ENCODE data around the gene FAM135A. TPM values are rescaled to one million over a fixed set of nuclear protein-coding genes. Genes with fewer than 3 reads are reported as not detected.

The FAM135A gene
- total and polyA plus RNA-seq, 5 donors: 7.7 to 19.3 (median 18.1) TPM

DNA sequence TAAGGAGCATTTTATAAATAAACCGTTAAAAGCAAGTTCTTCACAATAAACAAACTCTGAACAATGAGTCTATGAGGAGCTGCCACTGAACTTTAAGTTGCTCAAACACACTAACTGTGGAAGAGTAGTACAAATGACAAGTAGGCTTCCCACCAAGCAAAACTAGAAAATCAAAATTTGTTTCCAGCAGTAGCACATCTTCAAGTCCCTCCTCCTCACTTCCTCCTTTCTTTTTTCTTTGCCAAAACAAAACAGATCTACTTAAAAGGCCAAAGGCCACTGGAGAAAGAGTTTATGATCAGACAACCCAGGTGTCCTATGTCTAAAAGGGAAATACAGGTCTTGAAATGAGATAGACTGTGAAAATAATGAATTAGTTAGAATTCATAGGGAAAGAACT, 17.1 kb upstream of the FAM135A start:
- DNase-seq (no peak), ATAC-seq (no peak)
- Histone ChIP-seq H3K4me3 (ENCODE audit: low read length) (no peak overlapping the region), H3K27me3 (ENCODE audit: control insufficient read depth, insufficient read depth) (no peaks in the 10 kb centered on the region), H3K4me1 (ENCODE audit: control insufficient read depth, insufficient read depth, low read length) (no peaks in the 10 kb centered on the region), H3K9me3 (ENCODE audit: control insufficient read depth, low read length) (no peaks in the 10 kb centered on the region), H3K27ac (ENCODE audit: low read length) (no peak overlapping the region)
- 82% methylated on average over 1 of the region's 1 CpG for WGBS
- intact Hi-C loops (cut with DNase I): no loop called here

DNA sequence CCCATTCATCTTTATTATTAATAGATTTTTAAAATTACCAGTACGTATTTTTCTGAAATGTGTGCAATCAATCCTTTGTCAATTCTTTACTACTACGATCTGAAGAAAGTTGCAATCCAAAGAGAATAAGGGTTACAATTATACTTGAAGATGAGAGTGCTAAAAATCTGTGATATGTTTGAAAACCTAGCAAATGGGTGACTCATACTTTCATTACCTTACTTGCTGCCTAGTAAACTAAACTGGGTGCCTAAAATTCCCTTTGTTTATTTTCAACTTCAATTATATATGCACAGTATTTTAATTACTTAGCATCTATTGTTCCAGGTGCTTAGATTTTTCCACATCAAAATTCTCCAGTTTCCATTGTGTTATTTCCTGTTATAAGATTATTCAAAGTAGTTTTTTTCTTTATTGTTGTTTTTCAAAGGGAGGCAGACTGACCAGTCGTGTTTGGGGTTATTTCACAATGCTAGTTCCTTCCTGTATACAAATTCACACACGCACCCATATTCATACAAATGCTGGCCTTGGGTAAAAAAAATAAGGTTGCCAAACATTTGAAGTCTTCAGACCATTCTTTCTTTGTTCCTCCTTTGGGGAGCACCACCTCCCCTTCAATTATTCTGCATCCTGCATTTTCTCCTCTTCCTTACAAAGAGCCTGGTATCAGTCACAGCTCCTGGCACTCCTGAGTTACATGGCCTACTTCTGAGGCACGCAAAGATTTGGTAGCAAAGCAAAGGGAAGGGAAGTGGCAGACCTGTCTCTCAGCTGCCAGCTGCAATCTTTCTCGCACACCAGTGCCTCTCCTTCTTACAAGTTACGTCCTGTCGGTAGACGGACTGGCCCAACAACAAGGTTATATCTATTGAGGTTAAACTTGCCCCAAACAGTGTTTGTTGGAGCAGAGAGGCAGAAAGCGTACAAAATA, 16.2 kb upstream of the FAM135A start:
- intact Hi-C loops (cut with DNase I): no loop called here
- 48% methylated on average over 10 of the region's 10 CpGs for WGBS
- peak overlapping the region; percentile 72 for H3K27ac ChIP-seq (ENCODE audit: low read length)
- H3K27me3 ChIP-seq (ENCODE audit: control insufficient read depth, insufficient read depth): no peaks in the 10 kb centered on the region
- no peaks in the 10 kb centered on the region for H3K9me3 ChIP-seq (ENCODE audit: control insufficient read depth, low read length)
- no peaks in the 10 kb centered on the region for H3K4me1 ChIP-seq (ENCODE audit: control insufficient read depth, insufficient read depth, low read length)
- no peak overlapping the region for H3K4me3 ChIP-seq (ENCODE audit: low read length)
- DNase-seq (no peak), ATAC-seq (peak in 1 of 2 donors; percentile 21)

DNA sequence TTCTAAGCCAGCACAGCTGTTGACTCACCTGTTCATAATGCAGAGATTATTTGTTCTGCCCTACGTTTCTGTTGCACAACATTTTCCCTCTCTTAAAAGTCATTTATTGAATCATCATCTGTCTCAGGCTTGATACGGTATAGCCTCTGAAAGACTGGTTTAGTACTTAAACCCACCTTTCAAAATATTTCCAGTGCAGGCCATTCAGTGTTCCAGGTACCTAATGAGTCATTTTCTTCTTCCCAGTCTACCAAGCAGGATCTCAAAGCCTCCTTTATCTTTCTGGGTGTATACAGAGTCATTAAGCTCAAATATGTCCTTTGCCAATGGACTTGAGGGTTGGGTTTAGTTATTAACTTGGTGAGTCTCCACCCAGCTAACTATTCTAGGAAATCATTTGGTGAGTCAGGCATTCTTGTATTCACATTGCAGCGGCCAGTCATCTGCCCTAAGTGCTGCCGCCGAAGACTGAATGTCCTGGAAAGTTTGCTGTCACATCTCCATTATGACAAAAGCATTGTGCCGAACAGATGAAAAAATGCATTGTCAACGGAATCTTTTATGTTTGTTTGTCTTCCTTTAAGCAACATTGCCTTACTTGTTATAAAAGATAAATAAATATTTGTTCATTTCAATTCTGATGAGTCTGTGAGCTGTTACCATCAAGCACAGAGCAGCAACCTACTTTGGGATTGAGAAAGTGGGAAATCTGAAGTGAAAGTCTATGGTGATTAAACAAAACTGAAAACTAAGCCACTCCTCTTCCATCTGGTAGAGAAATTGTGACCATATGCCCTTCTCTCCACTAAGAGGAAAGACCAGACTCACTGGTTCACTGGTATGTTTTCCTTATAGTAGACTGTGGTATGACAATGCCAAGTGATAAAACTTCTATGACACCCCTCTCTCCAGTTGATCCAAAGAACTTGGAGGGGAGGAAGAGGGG, 14.3 kb upstream of the FAM135A start:
- DNase-seq (peak in 1 of 3 donors; percentile 40), ATAC-seq (peak; percentile 80 to 83)
- Histone ChIP-seq H3K27ac (ENCODE audit: low read length) (no peak overlapping the region), H3K27me3 (ENCODE audit: control insufficient read depth, insufficient read depth) (no peaks in the 10 kb centered on the region), H3K9me3 (ENCODE audit: control insufficient read depth, low read length) (no peaks in the 10 kb centered on the region), H3K4me3 (ENCODE audit: low read length) (no peak overlapping the region), H3K4me1 (ENCODE audit: control insufficient read depth, insufficient read depth, low read length) (no peaks in the 10 kb centered on the region)
- intact Hi-C loops (cut with DNase I): no loop called here
- WGBS: 66% methylated on average over 7 of the region's 7 CpGs

DNA sequence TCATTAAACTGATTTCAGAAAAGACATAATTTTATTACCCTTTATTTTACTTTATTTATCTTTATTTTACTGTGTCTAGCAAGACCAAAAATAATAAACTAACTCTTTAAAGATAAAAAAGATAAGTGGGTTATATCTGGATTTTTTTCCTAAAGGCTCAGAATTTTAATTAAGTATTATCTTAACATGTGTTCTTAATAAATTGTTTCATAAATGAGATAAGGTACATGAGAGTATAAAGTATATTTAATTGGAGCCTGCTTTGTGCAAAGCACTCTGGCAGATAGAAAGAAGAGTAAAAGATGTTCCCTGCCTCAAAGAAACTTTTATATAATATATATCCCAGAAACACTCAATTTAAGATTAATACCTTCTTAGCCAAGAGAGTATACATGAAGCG, 8.7 kb upstream of the FAM135A start:
- intact Hi-C loops (cut with DNase I): no loop called here
- Histone ChIP-seq H3K4me3 (ENCODE audit: low read length) (no peak overlapping the region), H3K4me1 (ENCODE audit: control insufficient read depth, insufficient read depth, low read length) (no peaks in the 10 kb centered on the region), H3K27ac (ENCODE audit: low read length) (no peak overlapping the region), H3K27me3 (ENCODE audit: control insufficient read depth, insufficient read depth) (no peaks in the 10 kb centered on the region), H3K9me3 (ENCODE audit: control insufficient read depth, low read length) (no peaks in the 10 kb centered on the region)
- 76% methylated on average over 1 of the region's 1 CpG for WGBS
- DNase-seq (no peak), ATAC-seq (no peak)

DNA sequence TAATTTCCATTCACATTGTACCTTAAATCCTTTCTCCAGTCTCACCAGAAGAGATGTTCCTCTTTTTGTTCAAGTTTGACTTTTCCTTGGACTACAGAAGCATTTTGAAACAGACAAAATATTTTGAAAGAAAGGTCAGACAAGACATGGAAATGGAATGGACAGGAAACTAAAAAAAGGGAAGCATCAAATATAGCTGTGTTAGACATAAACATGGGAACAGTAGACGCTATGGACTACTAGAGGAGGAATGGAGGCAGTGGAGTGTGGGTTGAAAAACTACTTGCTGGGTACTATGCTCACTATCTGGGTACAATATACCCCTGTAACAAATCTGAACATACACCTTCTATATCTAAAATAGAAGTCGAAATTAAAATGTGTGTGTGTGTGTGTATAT, 4.1 kb upstream of the FAM135A start:
- WGBS: 68% methylated on average over 2 of the region's 2 CpGs
- no peaks in the 10 kb centered on the region for H3K4me1 ChIP-seq (ENCODE audit: control insufficient read depth, insufficient read depth, low read length)
- intact Hi-C loops (cut with DNase I): no loop called here

DNA sequence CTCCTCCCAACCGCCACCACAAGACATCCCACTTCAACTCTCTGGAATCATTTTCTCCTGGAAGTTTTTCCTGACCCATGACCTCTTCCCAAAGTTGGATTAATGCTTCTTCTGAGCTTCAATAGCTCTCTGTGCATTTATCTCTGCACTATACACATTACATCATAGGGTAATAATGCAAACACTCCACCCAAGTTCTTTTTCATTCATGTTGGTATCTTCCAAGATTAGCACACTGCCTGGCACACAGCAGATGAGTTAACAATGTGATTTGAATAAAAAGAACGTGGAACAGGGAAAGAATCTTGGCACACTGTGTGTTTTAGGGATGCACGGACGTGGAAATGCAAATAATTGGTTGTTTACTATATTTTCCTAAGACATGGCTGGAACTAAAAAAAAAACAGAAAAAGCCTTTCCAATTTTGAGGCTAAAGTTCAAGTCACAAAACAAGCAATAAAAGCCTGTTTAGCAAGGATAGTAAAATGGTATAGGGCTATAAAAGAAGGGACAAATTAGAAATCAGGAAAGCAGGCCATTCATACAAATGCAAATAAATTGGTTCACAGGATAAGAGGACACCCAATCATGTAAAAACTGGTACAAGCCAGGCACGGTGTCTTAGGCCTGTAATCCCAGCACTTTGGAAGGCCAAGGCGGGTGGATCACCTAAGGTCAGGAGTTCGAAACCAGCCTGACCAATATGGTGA, 1.6 kb upstream of the FAM135A start:
- H3K4me3 ChIP-seq (ENCODE audit: low read length): no peak overlapping the region
- DNase-seq (no peak), ATAC-seq (no peak)
- H3K9me3 ChIP-seq (ENCODE audit: control insufficient read depth, low read length): no peaks in the 10 kb centered on the region
- WGBS: 80% methylated on average over 7 of the region's 7 CpGs
- intact Hi-C loops (cut with DNase I): no loop called here
- H3K27ac ChIP-seq (ENCODE audit: low read length): no peak overlapping the region
- no peaks in the 10 kb centered on the region for H3K4me1 ChIP-seq (ENCODE audit: control insufficient read depth, insufficient read depth, low read length)
- H3K27me3 ChIP-seq (ENCODE audit: control insufficient read depth, insufficient read depth): no peaks in the 10 kb centered on the region

More for the DNA sequence above, 4.1 kb upstream of the FAM135A start:
- Histone ChIP-seq H3K9me3 (ENCODE audit: control insufficient read depth, low read length) (no peaks in the 10 kb centered on the region), H3K27ac (ENCODE audit: low read length) (no peak overlapping the region), H3K4me3 (ENCODE audit: low read length) (no peak overlapping the region), H3K27me3 (ENCODE audit: control insufficient read depth, insufficient read depth) (no peaks in the 10 kb centered on the region)
- DNase-seq: no peak
- no peak for ATAC-seq

DNA sequence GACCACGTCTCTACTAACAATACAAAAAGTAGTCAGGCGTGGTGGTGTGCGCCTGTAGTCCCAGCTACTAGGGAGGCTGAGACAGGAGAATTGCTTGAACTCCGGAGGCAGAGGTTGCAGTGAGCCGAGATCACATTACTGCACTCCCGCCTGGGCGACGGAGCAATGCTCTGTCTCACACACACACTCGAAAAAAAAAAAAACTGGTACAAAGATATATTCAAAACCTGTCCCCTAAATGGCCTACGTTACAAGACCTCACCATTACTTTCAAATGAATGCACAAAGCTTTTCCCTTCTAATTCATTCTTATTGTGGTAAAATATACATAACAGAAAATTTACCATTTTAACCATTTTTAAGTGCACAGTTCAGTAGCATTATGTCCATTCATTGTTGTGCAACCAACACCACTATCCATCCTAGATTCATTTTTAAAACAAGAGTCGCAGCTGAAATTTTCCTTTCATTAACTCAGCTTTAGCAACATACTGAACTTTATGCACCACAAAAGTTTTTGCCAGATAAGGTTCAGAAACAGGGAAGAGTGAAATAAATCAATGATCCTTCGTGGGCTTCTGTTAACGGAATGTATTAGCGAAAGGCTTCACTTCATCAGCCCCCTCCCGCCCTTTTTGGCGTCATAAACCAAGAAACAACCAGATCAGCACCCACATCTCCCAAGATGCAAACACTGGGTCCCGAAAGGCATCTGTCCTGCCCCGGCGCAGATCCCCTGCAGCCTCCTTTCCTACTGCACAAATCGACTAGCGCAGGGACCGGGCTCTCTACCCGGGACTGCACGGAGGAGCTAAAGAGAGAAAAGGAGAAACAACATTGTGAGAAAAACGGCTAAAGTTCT, 825 bp upstream of the FAM135A start:
- Histone ChIP-seq H3K9me3 (ENCODE audit: control insufficient read depth, low read length) (no peaks in the 10 kb centered on the region), H3K4me3 (ENCODE audit: low read length) (peak overlapping the region; percentile 93), H3K27ac (ENCODE audit: low read length) (peak overlapping the region; percentile 55), H3K4me1 (ENCODE audit: control insufficient read depth, insufficient read depth, low read length) (no peaks in the 10 kb centered on the region), H3K27me3 (ENCODE audit: control insufficient read depth, insufficient read depth) (no peaks in the 10 kb centered on the region)
- 39% methylated on average over 25 of the region's 25 CpGs for WGBS
- DNase-seq: no peak
- intact Hi-C loops (cut with DNase I): no loop called here
- peak in 1 of 2 donors; percentile 56 for ATAC-seq

DNA sequence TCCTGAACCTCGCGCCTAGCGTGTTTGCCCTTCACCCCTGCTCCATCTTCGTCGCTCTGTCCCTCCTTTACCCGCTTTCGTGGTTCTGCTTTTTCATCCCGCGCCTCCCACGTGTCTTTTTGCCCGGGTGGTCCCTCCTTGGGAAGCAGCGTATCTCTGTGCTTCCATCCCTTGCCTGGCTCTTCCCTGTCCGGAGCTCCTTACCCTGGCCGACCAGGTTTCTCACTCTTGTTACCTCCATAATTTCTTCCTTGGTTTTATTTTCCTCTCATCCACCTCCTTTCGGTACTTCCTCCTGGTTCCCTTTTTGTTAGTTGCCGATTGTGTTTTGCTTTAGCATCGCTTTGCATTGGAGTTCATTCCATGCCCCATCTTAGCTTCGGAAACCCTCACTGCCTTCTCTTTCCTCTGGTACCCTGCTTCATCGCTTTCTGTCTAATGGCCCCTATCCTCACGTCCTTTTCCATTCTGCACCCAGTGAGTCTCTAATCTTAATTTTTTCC, 735 bp downstream of the FAM135A start:
- intact Hi-C loops (cut with DNase I): no loop called here
- ATAC-seq (no peak), DNase-seq (no peak)
- no peaks in the 10 kb centered on the region for H3K27me3 ChIP-seq (ENCODE audit: control insufficient read depth, insufficient read depth)
- H3K27ac ChIP-seq (ENCODE audit: low read length): peak overlapping the region; percentile 42
- no peaks in the 10 kb centered on the region for H3K4me1 ChIP-seq (ENCODE audit: control insufficient read depth, insufficient read depth, low read length)
- 1% methylated on average over 20 of the region's 20 CpGs for WGBS
- H3K4me3 ChIP-seq (ENCODE audit: low read length): peak overlapping the region; percentile 93
- H3K9me3 ChIP-seq (ENCODE audit: control insufficient read depth, low read length): no peaks in the 10 kb centered on the region

DNA sequence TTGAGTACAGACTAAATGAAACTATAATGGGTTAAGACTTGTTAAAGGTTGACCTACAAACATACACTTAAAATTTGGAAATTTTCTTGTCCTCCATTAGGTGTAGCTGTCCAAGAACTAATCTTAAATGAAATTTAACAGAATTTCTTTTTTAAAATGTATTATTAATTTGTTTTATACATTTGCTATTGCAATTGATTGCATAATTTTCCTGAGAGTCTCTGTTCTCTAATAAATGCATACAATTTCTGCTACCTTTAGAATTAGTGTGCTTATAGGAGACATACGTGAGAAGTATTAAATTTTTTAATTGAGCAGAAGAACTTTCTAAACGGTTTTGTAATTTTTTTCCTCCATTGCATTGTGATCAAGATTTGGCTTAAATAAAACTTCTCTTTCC, 1.5 kb downstream of the FAM135A start:
- WGBS: 75% methylated on average over 2 of the region's 2 CpGs
- Histone ChIP-seq H3K27ac (ENCODE audit: low read length) (no peak overlapping the region), H3K27me3 (ENCODE audit: control insufficient read depth, insufficient read depth) (no peaks in the 10 kb centered on the region), H3K9me3 (ENCODE audit: control insufficient read depth, low read length) (no peaks in the 10 kb centered on the region), H3K4me1 (ENCODE audit: control insufficient read depth, insufficient read depth, low read length) (no peaks in the 10 kb centered on the region), H3K4me3 (ENCODE audit: low read length) (peak overlapping the region; percentile 93)
- DNase-seq (no peak), ATAC-seq (no peak)
- intact Hi-C loops (cut with DNase I): no loop called here

DNA sequence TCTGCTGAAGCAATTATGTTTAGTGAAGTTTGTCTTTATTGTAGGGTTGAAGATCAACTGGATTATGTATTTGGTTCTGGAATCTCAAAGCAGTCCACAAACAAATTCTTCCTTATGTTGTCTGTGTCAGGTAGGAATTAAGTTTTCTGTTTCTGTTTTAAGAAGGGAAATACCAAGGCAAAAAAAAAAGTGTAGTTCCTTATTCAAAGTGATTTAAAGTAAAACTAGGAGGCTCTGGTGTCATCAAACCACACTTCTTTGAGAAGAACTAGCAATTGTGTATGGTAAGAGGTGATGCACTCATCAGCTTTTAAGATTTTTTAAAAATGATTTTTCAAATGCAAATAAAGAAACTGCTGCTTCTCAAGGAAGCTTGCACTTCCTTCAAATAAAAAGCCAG, 1.9 kb downstream of the FAM135A start:
- intact Hi-C loops (cut with DNase I): no loop called here
- Histone ChIP-seq H3K4me3 (ENCODE audit: low read length) (no peak overlapping the region), H3K4me1 (ENCODE audit: control insufficient read depth, insufficient read depth, low read length) (no peaks in the 10 kb centered on the region), H3K27ac (ENCODE audit: low read length) (no peak overlapping the region), H3K9me3 (ENCODE audit: control insufficient read depth, low read length) (no peaks in the 10 kb centered on the region), H3K27me3 (ENCODE audit: control insufficient read depth, insufficient read depth) (no peaks in the 10 kb centered on the region)
- DNase-seq (no peak), ATAC-seq (no peak)
